AG08395 (cell line): ENCODE data around the gene MAMDC4.
"Not testable (repeated sequence)": the region's sequence is repeated elsewhere in the genome, so short reads cannot be mapped to it uniquely, and the experiment has no call there.

Experiments used
- DNase-seq: peaks from one replicate; pipeline ENCODE4 v3.0.0; 2012; ENCODE audit warnings: mixed read lengths, low spot score

Gene MAMDC4

DNA sequence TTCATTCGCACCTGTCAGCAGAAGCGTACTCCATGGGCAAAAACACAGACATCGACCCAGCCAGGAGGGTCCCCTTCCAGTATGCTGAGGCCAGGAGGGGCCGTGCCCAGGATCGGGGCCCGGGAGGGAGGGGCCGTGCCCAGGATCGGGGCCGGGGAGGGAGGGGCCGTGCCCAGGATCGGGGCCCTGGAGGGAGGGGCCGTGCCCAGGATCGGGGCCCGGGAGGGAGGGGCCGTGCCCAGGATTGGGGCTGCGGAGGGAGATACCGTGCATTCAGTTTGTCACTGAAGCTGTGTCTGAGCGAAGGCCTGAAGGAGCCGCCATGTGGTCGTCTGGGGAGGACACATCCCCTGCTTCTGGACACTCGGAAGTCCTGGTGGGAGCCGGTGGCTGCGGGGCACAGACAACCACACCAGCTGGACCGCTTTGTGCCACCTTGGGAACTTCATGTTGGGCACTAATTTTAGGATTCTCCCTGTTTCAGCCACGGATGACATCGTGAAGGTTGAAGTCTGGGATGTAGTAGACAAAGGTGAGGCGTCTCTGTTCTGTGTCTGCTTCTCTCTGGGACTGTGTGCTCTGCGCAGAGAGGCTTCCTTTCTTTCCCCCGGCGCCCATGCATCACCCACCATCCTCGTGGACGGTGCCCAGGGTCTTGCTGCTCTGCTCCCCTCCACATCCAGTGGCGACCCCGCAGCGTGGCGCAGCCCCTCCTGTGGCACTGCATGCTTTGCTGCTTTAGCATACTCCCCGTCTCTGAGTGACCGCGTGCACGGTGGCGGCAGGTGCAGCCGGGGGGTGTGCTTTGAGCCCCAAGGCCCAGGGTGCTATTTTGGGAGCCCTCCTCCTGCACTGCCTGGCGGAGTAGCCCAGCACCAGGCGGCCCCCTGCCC is 26.6 kb upstream of the MAMDC4 start:
- DNase-seq, result no peak

GRCh38 chr9:136826188-136826541 is 26.0 kb upstream of the MAMDC4 start:
- DNase-seq, result no peak

- no peak for DNase-seq
Measured at GRCh38 chr9:136826703-136827582, 25.2 kb upstream of the MAMDC4 start.

- no peak for DNase-seq
Measured at GRCh38 chr9:136827794-136828473, 24.2 kb upstream of the MAMDC4 start.

DNA sequence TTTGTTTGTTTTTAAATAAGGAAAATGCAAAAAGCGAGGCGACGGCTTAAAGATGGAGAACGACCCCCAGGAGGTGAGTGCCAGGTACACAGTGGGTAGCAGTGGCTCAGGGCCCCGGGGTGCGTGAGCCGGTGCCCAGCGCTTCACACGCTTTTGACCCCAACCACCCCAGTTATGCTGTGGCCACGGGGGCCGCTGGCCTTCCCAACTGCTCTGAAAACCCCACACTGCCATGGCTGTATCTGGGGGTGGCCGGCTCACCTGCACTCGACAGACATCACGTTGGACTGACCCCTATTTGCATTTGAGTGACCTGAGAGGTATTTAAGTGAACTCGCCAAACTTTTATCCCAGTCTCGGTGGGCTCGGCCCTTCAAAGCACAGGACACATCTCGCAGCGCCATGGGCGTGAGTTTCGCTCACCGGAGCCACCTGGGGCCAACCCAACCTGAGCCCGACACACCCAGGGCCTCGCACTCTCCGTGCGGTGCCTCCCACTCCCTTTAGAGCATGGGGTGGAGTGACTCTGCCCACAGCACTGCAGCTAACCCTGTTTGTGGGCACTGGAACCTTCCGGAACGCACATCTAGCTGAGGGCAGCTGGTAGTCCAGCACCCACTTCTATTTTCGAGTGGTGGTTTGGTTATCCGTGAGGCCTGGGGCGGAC is 23.5 kb upstream of the MAMDC4 start:
- no peak for DNase-seq

- no peak for DNase-seq
Measured at GRCh38 chr9:136829412-136829811, 22.7 kb upstream of the MAMDC4 start.

DNA sequence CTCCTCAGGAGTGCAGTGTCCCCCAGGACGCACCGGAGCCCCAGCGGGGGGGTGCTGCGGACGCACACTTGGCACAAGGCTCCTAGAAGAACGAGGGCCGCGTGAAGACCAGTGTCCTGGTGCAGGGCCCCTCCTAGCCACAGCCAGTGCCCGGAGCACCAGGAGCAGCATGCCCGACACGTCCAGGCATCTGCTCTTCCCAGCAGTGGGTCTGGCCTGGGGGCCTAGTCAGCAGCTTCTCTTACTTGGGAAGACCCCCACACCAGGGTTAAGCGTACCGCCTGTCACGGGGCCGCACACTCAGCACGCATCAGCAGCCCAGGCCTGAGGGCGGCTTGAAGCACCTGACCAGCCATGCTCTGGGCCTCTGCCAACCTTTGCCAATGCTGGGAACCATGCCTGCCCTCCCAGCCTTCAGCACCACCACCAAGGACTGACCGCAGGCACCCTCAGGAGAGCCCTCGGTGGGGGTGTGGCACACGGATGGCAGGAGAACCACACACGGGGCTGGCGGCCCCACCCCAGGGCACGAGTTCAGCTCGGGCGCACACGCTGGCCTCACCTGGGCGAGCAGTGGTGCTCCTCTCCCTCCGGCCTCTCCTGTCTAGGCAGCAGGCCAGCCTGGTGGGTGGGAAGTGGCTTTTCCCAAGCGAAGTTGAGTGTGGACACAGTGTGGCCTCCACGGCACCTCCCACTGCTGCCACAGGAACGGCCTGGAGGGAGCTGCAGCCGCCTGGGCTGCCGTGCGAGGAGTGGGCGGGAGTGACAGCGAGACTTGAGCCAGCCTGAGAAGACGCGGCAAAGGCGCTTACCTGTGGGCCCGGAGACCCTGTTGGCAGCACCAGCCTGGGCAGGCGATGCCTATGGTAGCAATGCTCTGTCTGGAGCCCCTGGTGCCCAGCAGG is 21.9 kb upstream of the MAMDC4 start:
- DNase-seq, result no peak

GRCh38 chr9:136831002-136831719 is 21.0 kb upstream of the MAMDC4 start:
- no peak for DNase-seq

DNA sequence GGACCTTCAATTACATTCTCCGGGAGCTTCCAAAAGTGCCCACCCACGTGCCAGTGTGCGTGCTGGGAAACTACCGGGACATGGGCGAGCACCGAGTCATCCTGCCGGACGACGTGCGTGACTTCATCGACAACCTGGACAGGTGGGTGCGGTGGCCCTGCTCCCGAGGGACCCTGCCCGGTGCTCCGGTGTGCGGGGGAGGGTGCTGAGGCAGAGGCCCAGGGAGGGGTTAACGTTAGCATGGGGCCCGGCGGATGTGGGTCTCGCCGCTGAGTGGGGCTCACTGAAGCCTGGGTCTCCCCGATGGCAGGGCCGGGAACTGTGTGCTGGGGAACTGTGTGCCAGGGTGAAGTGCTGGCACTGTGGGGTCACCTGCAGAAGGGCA is 20.4 kb upstream of the MAMDC4 start:
- DNase-seq, result no peak

DNA sequence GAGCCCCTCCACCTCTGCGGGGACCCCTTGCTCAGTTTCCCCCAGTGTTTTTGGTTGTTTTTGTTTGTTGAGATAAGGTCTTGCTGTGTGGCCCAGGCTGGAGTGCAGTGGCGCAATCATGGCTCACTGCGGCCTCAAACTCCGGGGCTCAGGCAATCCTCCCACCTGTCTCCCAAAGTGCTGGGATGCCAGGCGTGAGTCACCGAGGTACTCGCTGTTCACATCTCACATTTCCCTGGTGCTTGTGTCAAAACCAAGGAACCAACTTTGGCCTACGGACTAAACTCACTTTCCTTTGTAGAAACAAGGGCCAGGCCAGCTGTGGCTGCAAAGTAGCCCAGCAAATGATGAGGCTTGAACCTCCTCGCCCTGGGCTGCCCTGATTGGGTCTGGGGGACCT is 19.6 kb upstream of the MAMDC4 start:
- no peak for DNase-seq

DNA sequence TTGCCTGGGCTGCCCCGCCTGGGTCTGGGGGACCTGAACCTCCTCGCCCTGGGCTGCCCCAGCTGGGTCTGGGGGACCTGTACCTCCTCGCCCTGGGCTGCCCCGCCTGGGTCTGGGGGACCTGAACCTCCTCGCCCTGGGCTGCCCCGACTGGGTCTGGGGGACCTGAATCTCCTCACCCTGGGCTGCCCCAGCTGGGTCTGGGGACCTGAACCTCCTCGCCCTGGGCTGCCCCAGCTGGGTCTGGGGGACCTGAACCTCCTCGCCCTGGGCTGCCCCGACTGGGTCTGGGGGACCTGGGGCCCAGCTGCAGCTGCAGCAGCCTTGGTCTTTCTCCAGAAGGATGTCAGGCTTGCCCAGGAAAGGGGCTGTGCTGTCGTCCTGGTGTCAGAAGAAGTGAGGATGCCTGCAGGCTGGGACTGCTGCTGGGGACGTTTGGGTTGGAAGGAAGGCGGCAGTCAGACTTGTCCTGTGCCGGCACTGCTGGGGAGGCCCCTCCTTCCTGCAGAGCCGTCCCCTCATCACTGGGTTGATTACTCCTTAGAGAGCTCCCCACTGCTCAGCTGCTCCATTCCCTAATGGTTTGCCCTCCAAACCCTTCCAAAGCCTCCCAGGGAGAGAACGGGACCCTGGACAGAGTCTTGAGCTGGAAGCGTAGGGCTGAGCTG is 18.6 kb upstream of the MAMDC4 start:
- not testable (repeated sequence) for DNase-seq

DNA sequence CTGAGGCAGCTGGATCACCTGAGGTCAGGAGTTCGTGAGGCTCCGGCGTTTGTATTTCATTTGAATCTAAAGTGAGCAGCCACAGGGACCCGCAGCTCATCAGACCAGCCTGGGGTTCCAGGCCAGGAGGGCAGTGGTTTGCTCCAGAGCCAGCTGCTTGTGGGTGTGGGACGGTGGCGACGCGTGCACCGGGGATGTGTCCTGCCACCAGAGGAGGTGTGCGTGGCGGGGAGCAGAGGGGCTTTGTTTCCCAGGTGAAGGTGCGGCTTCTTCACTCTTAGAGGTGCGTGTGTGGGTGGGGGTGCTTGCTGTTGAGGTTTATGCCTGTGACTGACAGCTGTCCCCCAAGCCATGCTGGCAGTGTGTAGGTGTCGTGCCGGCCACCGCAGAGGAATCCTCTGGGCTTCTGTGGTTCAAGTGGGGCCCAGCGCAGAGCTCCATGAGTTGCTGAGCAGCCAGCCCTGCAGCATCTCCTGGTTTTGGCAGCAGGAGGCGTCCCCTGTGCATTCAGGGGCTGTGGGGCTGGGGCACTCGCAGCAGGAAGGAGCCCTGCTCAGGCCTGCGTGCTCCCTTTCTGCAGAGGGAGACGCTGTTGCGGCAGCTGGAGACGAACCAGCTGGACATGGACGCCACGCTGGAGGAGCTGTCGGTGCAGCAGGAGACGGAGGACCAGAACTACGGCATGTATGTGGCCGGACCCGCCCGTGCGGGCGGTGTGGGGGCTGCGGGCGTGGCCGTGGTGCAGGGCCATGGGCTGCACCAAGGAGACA is 16.8 kb upstream of the MAMDC4 start:
- no peak for DNase-seq

GRCh38 chr9:136835932-136836904 is 15.9 kb upstream of the MAMDC4 start:
- no peak for DNase-seq

DNA sequence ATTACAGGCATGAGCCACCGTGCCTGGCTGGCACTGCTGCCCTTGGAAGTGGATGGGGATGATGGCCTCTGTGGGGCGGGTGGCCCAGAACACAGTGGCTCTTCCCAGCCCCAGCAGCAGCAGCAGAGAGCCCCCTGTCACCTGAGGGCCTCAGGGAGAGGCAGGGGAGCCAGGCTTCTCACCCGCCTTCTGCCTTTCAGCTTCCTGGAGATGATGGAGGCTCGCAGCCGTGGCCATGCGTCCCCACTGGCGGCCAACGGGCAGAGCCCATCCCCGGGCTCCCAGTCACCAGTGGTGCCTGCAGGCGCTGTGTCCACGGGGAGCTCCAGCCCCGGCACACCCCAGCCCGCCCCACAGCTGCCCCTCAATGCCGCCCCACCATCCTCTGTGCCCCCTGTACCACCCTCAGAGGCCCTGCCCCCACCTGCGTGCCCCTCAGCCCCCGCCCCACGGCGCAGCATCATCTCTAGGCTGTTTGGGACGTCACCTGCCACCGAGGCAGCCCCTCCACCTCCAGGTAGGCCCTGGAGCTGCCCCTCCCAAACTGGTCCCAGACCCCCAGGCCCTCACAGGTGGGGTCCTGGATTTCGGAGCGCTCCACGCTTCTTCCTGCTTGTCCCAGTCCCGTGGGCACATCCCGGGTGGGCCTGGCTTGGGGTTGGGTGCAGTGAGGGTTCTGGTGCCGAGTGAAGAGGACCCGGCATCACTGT is 14.8 kb upstream of the MAMDC4 start:
- no peak for DNase-seq

DNA sequence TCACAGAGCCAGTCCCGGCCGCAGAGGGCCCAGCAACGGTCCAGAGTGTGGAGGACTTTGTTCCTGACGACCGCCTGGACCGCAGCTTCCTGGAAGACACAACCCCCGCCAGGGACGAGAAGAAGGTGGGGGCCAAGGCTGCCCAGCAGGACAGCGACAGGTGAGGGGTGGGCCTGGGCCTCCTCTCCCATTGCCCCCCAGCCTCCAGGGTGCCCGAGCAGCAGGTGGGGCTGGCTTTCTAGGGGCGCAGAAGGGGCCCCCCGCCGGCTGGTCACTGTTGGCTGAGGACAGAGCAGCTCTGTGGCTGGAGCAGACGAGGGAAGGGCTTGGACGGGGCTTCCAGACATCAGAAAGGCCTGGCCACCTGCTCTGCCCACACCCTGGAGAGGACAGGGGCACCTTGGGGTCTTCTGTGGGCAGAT is 14.3 kb upstream of the MAMDC4 start:
- not testable (repeated sequence) for DNase-seq

DNA sequence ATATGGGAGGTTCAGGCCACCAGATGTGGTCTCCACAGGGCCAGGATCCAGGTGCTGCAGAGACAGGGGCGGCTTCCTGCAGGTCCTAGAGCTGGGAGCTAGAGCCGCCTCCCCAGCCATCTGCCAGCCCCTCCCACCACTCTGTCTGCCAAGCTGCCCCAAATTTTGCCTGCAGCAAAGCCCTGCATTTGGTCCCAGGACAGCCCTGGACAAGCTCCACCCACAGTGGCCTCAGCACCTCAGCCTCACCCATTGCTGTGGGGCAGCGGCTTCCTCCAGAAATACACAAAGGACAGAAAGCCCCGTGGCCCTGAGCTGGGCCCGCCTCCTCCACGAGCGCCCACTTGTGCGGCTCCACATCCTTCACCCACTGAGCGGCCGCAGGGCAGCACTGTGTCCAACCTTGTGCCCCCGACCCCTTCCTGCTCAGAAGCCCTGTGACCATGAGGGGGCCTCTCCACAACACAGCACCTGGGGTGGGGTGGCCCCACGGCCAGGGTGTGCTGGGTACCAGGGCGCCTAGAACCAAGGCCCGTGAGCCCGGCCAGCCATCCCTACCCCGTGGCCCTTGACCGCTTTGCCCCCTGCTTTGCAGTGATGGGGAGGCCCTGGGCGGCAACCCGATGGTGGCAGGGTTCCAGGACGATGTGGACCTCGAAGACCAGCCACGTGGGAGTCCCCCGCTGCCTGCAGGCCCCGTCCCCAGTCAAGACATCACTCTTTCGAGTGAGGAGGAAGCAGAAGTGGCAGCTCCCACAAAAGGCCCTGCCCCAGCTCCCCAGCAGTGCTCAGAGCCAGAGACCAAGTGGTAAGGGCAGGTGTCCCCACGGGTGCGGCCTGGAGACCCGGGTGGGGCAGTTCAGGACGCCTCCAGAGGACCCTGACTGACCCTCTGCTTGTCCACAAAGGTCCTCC is 13.6 kb upstream of the MAMDC4 start:
- no peak for DNase-seq
